Stimulated activated CD4-positive, alpha-beta T cell treated with anti-CD3 and anti-CD28 coated beads, TNF-alpha, amount 100 ng/mL, for 24 hours (primary cell): ENCODE results near the gene ALLC.

ENCODE experiments used
- DNase-seq, 3 experiments: peaks; one replicate each; pipeline ENCODE4 v3.0.0-alpha.2; 2020; ENCODE audit warnings: low read depth in 3 of 3

ALLC gene

DNA sequence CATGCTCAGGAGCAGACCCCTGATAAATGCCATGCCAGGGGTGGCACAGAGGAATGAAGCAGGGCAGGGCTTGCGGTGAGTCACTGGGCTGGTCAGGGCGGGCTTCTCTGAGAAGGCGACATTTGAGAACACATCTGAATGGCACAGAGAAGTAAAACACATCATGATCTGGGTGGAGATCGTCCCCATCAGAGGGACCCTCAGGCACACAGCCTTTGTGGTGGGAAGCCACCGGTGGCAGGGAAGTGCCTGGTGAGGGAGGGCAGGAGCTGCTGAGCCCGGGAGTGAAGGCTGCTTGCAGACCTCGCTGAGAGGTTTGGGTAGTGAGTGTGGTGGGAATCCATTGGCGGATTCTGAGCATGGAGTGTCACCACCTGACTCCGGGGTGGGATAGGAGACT, 89.8 kb downstream of the ALLC start:
- DNase-seq: no peak

DNA sequence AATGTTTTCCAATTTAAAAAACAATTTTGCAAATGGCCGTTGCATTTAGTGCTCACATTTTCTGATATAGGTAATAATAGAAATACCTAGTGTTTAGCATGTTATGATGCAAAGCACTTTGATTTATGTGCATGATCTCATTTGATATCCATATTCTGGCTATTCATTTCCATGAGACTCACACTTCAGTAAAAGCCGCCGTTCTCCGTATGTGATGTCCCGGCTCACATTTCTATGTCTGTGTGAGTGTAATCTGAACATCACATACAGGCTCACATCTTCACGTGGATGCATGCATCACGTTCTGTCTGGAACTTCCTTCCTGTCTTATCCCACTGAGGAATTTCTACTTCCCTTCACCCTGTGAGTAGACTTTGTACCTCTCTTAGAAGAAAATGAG, 91.2 kb downstream of the ALLC start:
- no peak for DNase-seq

DNA sequence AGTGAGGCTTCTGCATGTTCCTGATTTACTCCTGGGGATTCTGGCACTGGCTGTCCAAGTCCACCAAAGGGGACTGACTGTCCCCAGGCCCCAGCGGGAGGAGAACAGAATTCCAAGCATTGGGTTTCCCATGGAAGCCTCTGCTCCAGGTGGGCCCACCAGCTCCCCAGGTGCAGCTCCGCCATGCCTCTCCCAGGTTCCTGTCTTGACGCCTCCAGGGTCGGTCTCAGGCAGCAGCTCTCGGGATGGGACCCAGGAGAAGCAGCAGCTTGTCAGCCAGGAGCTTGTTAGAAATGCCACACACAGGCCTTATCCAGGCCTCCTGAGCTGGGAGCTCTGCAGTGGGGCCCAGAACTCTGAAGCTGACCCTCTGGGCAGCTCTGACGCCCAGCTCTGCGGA, 93.3 kb downstream of the ALLC start:
- no peak for DNase-seq

DNA sequence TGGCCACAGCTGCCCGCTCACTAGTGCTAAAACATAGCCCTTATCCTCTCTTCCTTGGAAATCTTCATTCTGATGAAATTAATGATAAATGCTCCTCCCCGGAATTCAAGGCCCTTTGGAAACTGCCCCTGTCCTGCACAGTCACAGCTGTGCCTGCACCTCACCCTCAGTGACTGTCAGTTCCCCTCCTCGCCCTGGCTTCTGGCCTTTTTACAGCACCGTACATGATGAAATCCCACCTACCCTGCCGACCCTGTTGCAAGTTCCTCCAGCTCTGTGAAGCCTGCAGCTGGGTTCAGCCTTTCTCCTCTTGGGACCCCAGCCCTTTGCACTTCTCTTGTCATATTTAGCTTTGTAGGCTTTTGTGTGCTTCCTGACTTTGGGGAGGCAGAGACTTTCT, 93.8 kb downstream of the ALLC start:
- no peak for DNase-seq
